H1 (cell line): Measurements from ENCODE around the gene ALG9. TPM values are rescaled to one million over a fixed set of nuclear protein-coding genes. Genes with fewer than 3 reads are reported as not detected.

Source experiments
- CTCF ChIA-PET: fragments of 300-600 bp; sonication (Branson Sonifier 250); formaldehyde crosslinking; loops from one replicate; lab custom pipeline; 2021; ENCODE audit not compliant: partially characterized antibody; lab: Charles Lee
- POLR2A ChIA-PET: fragments of 300-600 bp; sonication (Branson Sonifier 250); formaldehyde crosslinking; loops from one replicate; lab custom pipeline; 2021; ENCODE audit warnings: inconsistent platforms; ENCODE audit not compliant: partially characterized antibody; lab: Charles Lee
- DNase-seq, 2 experiments: peaks; one replicate each; pipeline versions ENCODE4 v3.0.0 to v3.0.0-alpha.2; 2010 to 2022; ENCODE audit warnings: low spot score in 2 of 2, low read depth in 1 of 2, mixed read lengths in 1 of 2
- FAIRE-seq: peaks from 2 replicates; lab custom pipeline; 2011; peaks lifted over from hg19 to GRCh38; lab: Jason Lieb, UNC
- H2AFZ ChIP-seq: 2 replicates; pipeline ENCODE4 v1.8.1; 2012; ENCODE audit warnings: low read length, inconsistent platforms
- H2AK5ac ChIP-seq: 2 replicates; pipeline ENCODE4 v1.6.1; 2013; ENCODE audit warnings: low read depth, low read length
- H2BK120ac ChIP-seq: replicated peaks from 2 replicates; pipeline ENCODE3; 2013; ENCODE audit warnings: low read depth, low read length, inconsistent platforms
- H2BK12ac ChIP-seq: 2 replicates; pipeline ENCODE4 v1.6.1; 2013; ENCODE audit warnings: low read depth, low read length
- H2BK15ac ChIP-seq: 2 replicates; pipeline ENCODE4 v1.6.1; 2013; ENCODE audit warnings: low read length
- H2BK20ac ChIP-seq: 2 replicates; pipeline ENCODE4 v1.6.1; 2013; ENCODE audit warnings: low read length
- H2BK5ac ChIP-seq: 2 replicates; pipeline ENCODE4 v1.6.1; 2013; ENCODE audit warnings: low read depth, low read length
- H3K14ac ChIP-seq: 2 replicates; pipeline ENCODE4 v1.6.1; 2013; ENCODE audit warnings: inconsistent platforms; ENCODE audit not compliant: insufficient read length
- H3K18ac ChIP-seq: 2 replicates; pipeline ENCODE4 v1.6.1; 2013; ENCODE audit warnings: low read length; ENCODE audit errors: extremely low read depth
- H3K23ac ChIP-seq: 2 replicates; pipeline ENCODE4 v1.6.1; 2013; ENCODE audit warnings: inconsistent platforms; ENCODE audit not compliant: insufficient read length
- H3K23me2 ChIP-seq: 2 replicates; pipeline ENCODE4 v1.6.1; 2013; ENCODE audit warnings: low read depth, low read length
- H3K27ac ChIP-seq: 2 replicates; pipeline ENCODE4 v1.6.1; 2011; ENCODE audit warnings: low read depth, low read length, inconsistent platforms
- H3K27me3 ChIP-seq, 4 experiments: replicated peaks in 1 of 4; 1 replicate in 1 of 4; 2 replicates in 3 of 4; pipeline versions ENCODE4 v1.6.1 to v1.8.1; 2011 to 2013; ENCODE audit warnings: low read length in 3 of 4, mild to moderate bottlenecking in 3 of 4, inconsistent platforms in 2 of 4, mixed read lengths in 2 of 4, moderate library complexity in 1 of 4; ENCODE audit not compliant: control insufficient read depth in 3 of 4, insufficient read depth in 3 of 4; ENCODE audit errors: extremely low read depth in 1 of 4
- H3K36me3 ChIP-seq, 4 experiments: 2 replicates each; pipeline versions ENCODE4 v1.6.1 to v1.8.1; 2011 to 2013; ENCODE audit warnings: mild to moderate bottlenecking in 4 of 4, low read length in 3 of 4, moderate library complexity in 2 of 4, control low read depth in 1 of 4, inconsistent platforms in 1 of 4; ENCODE audit not compliant: insufficient read depth in 4 of 4, control insufficient read depth in 2 of 4
- H3K4ac ChIP-seq: replicated peaks from 2 replicates; pipeline ENCODE3; 2013; ENCODE audit warnings: low read length, low read depth, mixed read lengths, inconsistent platforms; ENCODE audit not compliant: insufficient read length
- H3K4me1 ChIP-seq, 4 experiments: replicated peaks in 1 of 4; 1 replicate in 1 of 4; 2 replicates in 3 of 4; pipeline versions ENCODE4 v1.6.1 to v1.8.1; 2011 to 2013; ENCODE audit warnings: low read length in 3 of 4, inconsistent platforms in 2 of 4, mixed read lengths in 1 of 4; ENCODE audit not compliant: insufficient read depth in 4 of 4, control insufficient read depth in 3 of 4
- H3K4me2 ChIP-seq, 2 experiments: 2 replicates each; pipeline versions ENCODE4 v1.6.1 to v1.8.1; 2011 to 2013; ENCODE audit warnings: low read depth in 2 of 2, low read length in 2 of 2, control low read depth in 1 of 2, inconsistent platforms in 1 of 2, mild to moderate bottlenecking in 1 of 2; ENCODE audit not compliant: insufficient read depth in 1 of 2
- H3K4me3 ChIP-seq, 4 experiments: fragments of 200-600, 300-600 bp in 1 of 4; sonication (generic), shearing (Covaris generic), sonication (Bioruptor Twin) in 1 of 4; 2 replicates each; pipeline versions ENCODE4 v1.5.1 to v1.8.1; 2011 to 2016; ENCODE audit warnings: low read length in 4 of 4, low read depth in 3 of 4, control low read depth in 2 of 4, inconsistent platforms in 2 of 4, mild to moderate bottlenecking in 2 of 4, mixed read lengths in 1 of 4, moderate library complexity in 1 of 4; ENCODE audit not compliant: insufficient read depth in 2 of 4; ENCODE audit errors: extremely low read depth in 1 of 4
- H3K56ac ChIP-seq: replicated peaks from 2 replicates; pipeline ENCODE3; 2013; ENCODE audit warnings: low read depth, mild to moderate bottlenecking, mixed read lengths, low read length, inconsistent platforms; ENCODE audit not compliant: insufficient read length
- H3K79me1 ChIP-seq: 2 replicates; pipeline ENCODE4 v1.6.1; 2013; ENCODE audit warnings: low read depth, low read length, control low read depth
- H3K79me2 ChIP-seq, 2 experiments: 2 replicates each; pipeline versions ENCODE4 v1.6.1 to v1.8.1; 2012 to 2013; ENCODE audit warnings: low read length in 2 of 2, mild to moderate bottlenecking in 2 of 2, inconsistent platforms in 1 of 2; ENCODE audit not compliant: insufficient read depth in 2 of 2, control insufficient read depth in 1 of 2
- H3K9ac ChIP-seq, 4 experiments: replicated peaks in 1 of 4; 1 replicate in 1 of 4; 2 replicates in 3 of 4; pipeline versions ENCODE4 v1.6.1 to v1.8.1; 2011 to 2013; ENCODE audit warnings: low read depth in 3 of 4, low read length in 3 of 4, control low read depth in 2 of 4, mild to moderate bottlenecking in 2 of 4, moderate library complexity in 2 of 4, inconsistent platforms in 1 of 4; ENCODE audit errors: extremely low read depth in 1 of 4
- H3K9me3 ChIP-seq, 2 experiments: 2 replicates each; pipeline versions ENCODE4 v1.6.1 to v1.8.1; 2012 to 2013; ENCODE audit warnings: mild to moderate bottlenecking in 2 of 2, moderate library complexity in 2 of 2, control low read depth in 1 of 2, inconsistent platforms in 1 of 2, low read depth in 1 of 2, low read length in 1 of 2, mixed read lengths in 1 of 2; ENCODE audit not compliant: insufficient read depth in 2 of 2
- H4K20me1 ChIP-seq, 2 experiments: replicated peaks in 1 of 2; 2 replicates each; pipeline versions ENCODE3 to v1.8.1; 2011 to 2013; ENCODE audit warnings: inconsistent platforms in 2 of 2, low read length in 2 of 2, mild to moderate bottlenecking in 1 of 2; ENCODE audit not compliant: insufficient read depth in 2 of 2, control insufficient read depth in 1 of 2
- H4K5ac ChIP-seq: 2 replicates; pipeline ENCODE4 v1.6.1; 2013; ENCODE audit warnings: low read length, low read depth, mixed read lengths, inconsistent platforms; ENCODE audit not compliant: insufficient read length
- H4K8ac ChIP-seq: 2 replicates; pipeline ENCODE4 v1.8.0; 2013; ENCODE audit warnings: mild to moderate bottlenecking, moderate library complexity, low read length, inconsistent platforms; ENCODE audit not compliant: insufficient read depth; ENCODE audit errors: extremely low read depth
- H4K91ac ChIP-seq: replicated peaks from 2 replicates; pipeline ENCODE3; 2013; ENCODE audit warnings: low read length, mixed read lengths, inconsistent platforms; ENCODE audit not compliant: insufficient read length
- CHD1 ChIP-seq: IDR thresholded peaks from 2 replicates; pipeline ENCODE4 v1.6.1; 2012; ENCODE audit warnings: low read depth, low read length, improper control_type of control experiment
- CHD2 ChIP-seq: IDR thresholded peaks from 2 replicates; pipeline ENCODE4 v1.6.1; 2012; ENCODE audit warnings: low read length, improper control_type of control experiment
- EGR1 ChIP-seq: IDR thresholded peaks from 2 replicates; pipeline ENCODE4 v1.6.1; 2011; ENCODE audit warnings: low read depth, low read length, borderline replicate concordance
- RXRA ChIP-seq: IDR thresholded peaks from 2 replicates; pipeline ENCODE4 v1.6.1; 2011; ENCODE audit warnings: low read depth, mild to moderate bottlenecking, low read length, moderate library complexity; ENCODE audit not compliant: insufficient read depth
- SIN3A ChIP-seq, 2 experiments: IDR thresholded peaks in 1 of 2; conservative IDR thresholded peaks in 1 of 2; 2 replicates each; pipeline ENCODE4 v1.6.1; 2011 to 2012; ENCODE audit warnings: low read length in 2 of 2, improper control_type of control experiment in 1 of 2, low read depth in 1 of 2, mild to moderate bottlenecking in 1 of 2
- YY1 ChIP-seq: IDR thresholded peaks from 2 replicates; pipeline ENCODE4 v1.6.1; 2011; ENCODE audit warnings: low read depth, mild to moderate bottlenecking, low read length
- WGBS, 2 experiments: shearing (Covaris generic) in 1 of 2; methylation state at CpG; one replicate each; pipeline versions ENCODE4 v1.1.6 to v1.1.7; 2013 to 2015; ENCODE audit warnings: low lambda C conversion rate in 2 of 2, mixed read lengths in 2 of 2, inconsistent platforms in 1 of 2, low coverage in 1 of 2, missing lambda C conversion rate in 1 of 2; ENCODE audit not compliant: insufficient replicate concordance in 2 of 2, insufficient coverage in 1 of 2, insufficient read length in 1 of 2; ENCODE audit errors: extremely low coverage in 1 of 2, missing lambda C conversion rate in 1 of 2; 5-methylcytosine and 5-hydroxymethylcytosine counted together
- polyA plus RNA-seq, 7 experiments: library from polyadenylated mRNA; depleted of rRNA in 3 of 7; stranded (reverse) in 5 of 7; unstranded in 2 of 7; fragments of >200 nt in 5 of 7; fragments of 200-250 nt in 2 of 7; gene quantifications; 1 replicate in 5 of 7; 2 replicates in 1 of 7; 4 replicates in 1 of 7; pipeline versions ENCODE4 v1.2.1 to v1.2.3, GENCODE V29; 2011 to 2013; ENCODE audit warnings: missing spikeins in 2 of 7, mixed read lengths in 2 of 7
- total RNA-seq: library from RNA; stranded (reverse); fragmentation: NEBNext Ultra II Directional; extraction: Animal tissue kit (Norgen Biotek cat#: 25700); gene quantifications from 2 replicates; pipeline ENCODE4 v1.2.1, GENCODE V29; 2021

ALG9 gene
- total and polyA plus RNA-seq, 2 of the 8 experiments (the other 6 are each of a cell fraction or from before 2014, with no cell fraction given) = 23.5 to 24.5 TPM

- Histone ChIP-seq H3K27ac (no peak overlapping the region), H3K4ac (no peak overlapping the region), H3K23me2 (no peaks in the 10 kb centered on the region), H3K4me1 (no peaks in the 10 kb centered on the region), H4K8ac (no peak overlapping the region), H2BK20ac (no peak overlapping the region), H3K18ac (no peak overlapping the region), H2BK5ac (no peak overlapping the region), H3K4me3 (no peak overlapping the region), H4K5ac (no peak overlapping the region), H2AK5ac (no peak overlapping the region), H3K27me3 (no peaks in the 10 kb centered on the region), H3K4me2 (no peak overlapping the region), H4K20me1 (no peaks in the 10 kb centered on the region), H2BK15ac (no peak overlapping the region), H3K79me1 (no peaks in the 10 kb centered on the region), H3K79me2 (no peaks in the 10 kb centered on the region), H3K9me3 (no peaks in the 10 kb centered on the region), H2AFZ (no peak overlapping the region), H4K91ac (no peak overlapping the region), H2BK120ac (no peak overlapping the region), H2BK12ac (no peak overlapping the region), H3K23ac (no peak overlapping the region), H3K56ac (no peak overlapping the region), H3K9ac (no peak overlapping the region), H3K36me3 (no peaks in the 10 kb centered on the region), H3K14ac (no peak overlapping the region)
- POLR2A ChIA-PET = interaction anchor here (1.6 kb wide), 1 partner anchor 26 kb away, joined by 3 read pairs; no protein-coding TSS in a partner anchor
- TF ChIP-seq SIN3A (conservative IDR thresholded peaks at IDR 0.05 in 1 of 2, IDR thresholded peaks at IDR 0.05 in 1 of 2; ENCODE audit: low read depth in 1 of 2, low read length in 2 of 2) (no peak), CHD1 (no peak), EGR1 (no peak), RXRA (no peak), CHD2 (no peak), YY1 (no peak)
- DNase-seq (no peak), FAIRE-seq (no peak)
- CTCF ChIA-PET = interaction anchor here (0.9 to 2.8 kb wide), 3 partner anchors 12 to 96 kb away, joined by 3 to 9 read pairs (median 7); no protein-coding TSS in a partner anchor
- 93% methylated on average over 4 of the region's 4 CpGs; no CpG with 5 or more reads in 1 of the 2 experiments for WGBS, 2 experiments
These were observed 14.7 kb upstream of the ALG9 start for GRCh38 chr11:111886032-111886431.
